T-helper 1 cell (primary cell): ENCODE data around the gene MAGI1.

ENCODE experiments used
- DNase-seq, 5 donors: peaks; one replicate each; pipeline ENCODE4 v3.0.0-alpha.2; 2012 to 2020

MAGI1 gene

DNA sequence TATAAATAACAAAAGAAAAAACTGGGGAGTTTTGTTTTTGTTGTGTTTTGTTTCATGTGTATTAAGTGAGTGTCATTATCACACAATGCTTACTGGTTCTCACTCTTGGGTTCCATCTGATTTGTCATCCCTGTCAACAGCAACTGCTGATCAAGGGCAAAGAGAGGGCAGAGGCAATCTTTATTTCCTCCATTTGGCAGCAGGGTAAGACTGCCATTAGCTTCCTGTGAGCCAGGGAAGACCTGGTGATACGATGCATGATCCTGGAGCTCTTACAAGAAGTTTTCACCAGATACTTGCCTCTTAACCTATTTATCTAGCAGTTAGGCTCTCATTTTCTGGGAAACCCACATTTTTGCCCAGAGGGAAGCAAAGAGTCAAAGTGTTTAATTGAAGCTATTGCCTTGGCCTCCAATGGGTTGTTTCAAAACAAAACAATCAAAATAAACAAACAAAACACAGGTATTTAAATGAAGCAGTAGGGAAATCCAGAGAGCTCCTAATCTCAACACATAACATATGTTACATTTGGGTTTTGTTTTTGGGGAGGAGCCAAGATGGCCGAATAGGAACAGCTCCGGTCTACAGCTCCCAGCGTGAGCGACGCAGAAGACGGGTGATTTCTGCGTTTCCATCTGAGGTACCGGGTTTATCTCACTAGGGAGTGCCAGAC, 529.8 kb downstream of the MAGI1 start:
- no peak for DNase-seq

- no peak for DNase-seq
These were observed 531.3 kb downstream of the MAGI1 start for GRCh38 chr3:65507437-65507836.

DNA sequence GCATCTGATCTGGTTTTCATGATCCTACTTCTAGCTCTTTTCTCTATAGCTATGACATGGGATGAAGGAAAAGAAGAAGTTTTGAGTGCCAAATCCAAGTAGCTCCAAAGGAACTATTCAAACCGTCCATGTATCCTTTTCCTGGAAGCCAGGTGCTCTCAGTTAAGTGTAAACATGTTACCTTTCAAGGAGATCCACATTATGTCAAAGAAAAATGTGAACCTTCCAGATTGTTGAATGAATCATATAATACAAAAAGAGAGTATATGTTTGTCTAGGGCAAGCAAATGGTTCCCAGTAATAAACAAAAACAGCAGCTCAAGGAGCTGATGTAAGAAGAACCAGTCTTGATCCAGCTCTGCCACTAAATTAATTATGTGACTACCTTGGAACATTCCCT, 534.9 kb downstream of the MAGI1 start:
- DNase-seq = no peak

DNA sequence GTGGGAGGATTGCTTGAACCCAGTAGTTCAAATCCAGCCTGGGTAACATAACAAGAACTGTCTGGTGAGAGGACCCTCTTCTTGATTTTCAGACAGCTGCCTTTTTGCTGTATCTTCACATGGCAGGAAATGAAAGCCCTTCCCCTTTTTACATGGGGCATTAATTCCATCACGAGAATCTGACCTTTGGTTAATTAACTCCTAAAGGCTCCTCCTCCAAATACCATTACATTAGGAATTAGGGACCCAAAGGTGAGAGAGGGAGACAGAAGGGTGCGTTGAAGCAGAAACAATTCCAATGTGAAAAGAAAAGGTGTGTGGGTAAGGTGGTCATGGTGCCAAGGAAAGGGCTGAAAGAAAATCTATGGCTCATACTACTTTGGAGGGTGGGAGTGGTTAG, 536.2 kb downstream of the MAGI1 start:
- no peak for DNase-seq

- no peak for DNase-seq
These were observed 538.1 kb downstream of the MAGI1 start for GRCh38 chr3:65500398-65501306.

GRCh38 chr3:65497846-65498245, 540.9 kb downstream of the MAGI1 start:
- DNase-seq = no peak

GRCh38 chr3:65497236-65497635, 541.5 kb downstream of the MAGI1 start:
- DNase-seq = no peak

- no peak for DNase-seq
These were observed 544.8 kb downstream of the MAGI1 start for GRCh38 chr3:65493938-65494337.

DNA sequence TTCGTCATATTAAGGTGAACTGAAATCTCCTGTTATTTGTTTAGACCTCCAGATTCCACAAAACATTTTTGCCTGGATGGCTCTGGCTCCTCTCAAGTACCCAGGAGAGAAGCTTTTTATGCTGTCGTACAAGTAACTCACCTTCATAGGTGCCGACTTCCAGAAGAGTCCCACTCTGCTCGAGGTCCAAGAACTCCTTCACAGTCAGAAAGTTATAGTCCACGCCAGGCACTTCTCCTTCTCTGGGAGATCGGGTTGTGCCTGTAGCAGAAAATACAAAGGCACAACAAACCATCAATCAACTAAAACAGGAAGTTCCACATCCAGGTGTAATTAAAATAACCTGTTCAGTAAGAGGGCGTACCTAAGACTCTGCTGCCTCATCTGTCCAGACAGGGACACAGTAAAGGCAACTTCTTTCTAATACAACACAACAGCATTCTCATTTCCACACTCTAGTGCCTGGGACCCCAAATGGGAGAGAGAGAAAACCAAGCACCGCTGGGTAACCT, 545.3 kb downstream of the MAGI1 start:
- DNase-seq = no peak

- no peak for DNase-seq
These were observed 546.5 kb downstream of the MAGI1 start for GRCh38 chr3:65492249-65492648.

- no peak for DNase-seq
These were observed 548.6 kb downstream of the MAGI1 start for GRCh38 chr3:65490114-65490513.

- DNase-seq = no peak
These were observed 549.5 kb downstream of the MAGI1 start for GRCh38 chr3:65489253-65489652.

DNA sequence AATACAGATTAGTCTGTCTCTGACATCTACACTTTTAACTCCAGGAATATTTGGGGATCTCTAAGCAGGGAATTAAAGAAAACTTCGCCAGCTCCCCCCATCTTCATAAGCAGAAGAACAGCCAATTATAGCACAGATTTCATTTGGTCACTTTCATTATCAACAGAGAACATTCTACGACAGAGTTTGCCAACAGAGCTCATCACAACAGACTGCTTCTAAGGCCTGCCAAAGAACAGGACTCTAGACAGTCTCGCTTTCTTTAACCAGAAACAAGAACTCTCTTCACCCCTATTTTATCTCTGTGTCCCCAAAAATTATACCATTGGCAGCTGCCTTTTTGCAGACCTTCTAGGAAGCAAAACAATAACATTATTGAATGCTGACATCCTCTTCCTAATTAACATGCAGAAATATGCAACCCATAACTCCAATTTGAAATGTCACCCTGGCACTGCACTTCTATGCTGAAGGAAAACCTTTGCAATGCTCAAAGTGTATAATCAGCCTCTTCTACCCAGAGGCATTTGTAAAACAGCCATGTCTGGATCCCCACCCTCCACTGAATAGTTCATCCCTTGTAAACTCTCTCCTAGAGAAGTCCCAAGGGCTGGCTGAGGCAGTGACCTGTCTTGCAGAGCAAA, 552.8 kb downstream of the MAGI1 start:
- DNase-seq = no peak

DNA sequence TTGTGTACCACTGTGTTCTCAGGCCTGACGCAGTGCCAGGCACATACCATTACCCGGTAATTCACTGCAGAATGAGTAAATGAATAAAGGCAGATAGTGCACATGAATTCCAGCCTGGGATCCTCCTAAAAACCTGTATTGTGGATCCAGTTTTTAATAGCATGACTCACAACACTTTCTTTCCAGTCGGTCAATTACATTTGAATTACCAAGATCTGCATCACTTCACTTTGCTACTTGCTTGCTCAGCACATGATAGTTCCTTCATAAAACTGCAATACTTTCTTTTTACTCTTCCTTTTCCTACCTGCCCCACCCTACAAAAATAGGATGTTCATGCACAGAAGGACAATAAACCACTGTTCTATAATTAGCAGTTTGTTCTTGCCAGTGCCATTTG, 553.8 kb downstream of the MAGI1 start:
- DNase-seq = no peak

- DNase-seq = no peak
These were observed 555.2 kb downstream of the MAGI1 start for GRCh38 chr3:65483480-65483879.

DNA sequence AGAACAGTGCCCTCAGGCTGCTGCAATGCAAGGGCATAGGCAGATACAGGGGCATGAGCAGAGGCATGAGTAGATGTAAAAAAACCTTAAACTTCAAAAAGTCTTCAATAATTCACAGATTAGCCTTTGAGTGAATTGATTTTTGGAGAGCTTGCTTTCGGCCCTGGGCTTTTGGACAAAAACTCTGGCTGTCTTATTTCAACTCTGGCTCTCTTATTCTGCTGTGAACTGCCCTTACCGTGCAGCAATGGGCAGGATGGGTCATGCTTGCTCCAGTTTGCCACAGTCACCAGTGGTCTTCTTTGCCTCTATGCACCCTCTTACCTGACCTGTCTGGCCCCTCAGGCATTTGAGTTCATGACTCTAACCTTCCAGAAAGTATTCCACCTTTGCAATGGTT, 555.7 kb downstream of the MAGI1 start:
- DNase-seq = no peak

GRCh38 chr3:65481085-65481484, 557.6 kb downstream of the MAGI1 start:
- no peak for DNase-seq

DNA sequence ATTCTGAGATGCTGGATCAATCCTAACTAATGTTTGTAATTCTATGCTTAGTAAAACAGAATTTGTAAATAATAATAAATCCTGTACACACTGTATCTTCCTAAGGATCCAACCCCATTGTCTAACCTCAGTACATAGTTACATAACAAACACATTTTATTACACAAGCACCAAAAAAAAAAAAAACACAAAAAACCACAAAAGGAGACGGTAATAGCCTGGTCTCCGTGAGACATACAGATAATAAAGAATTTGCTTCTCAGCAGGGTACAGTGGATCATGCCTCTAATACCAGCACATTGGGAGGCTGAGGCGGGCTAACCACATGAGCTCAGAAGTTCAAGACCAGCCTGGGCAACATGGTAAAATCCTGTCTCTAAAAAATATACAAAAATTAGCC, 558.7 kb downstream of the MAGI1 start:
- no peak for DNase-seq

DNA sequence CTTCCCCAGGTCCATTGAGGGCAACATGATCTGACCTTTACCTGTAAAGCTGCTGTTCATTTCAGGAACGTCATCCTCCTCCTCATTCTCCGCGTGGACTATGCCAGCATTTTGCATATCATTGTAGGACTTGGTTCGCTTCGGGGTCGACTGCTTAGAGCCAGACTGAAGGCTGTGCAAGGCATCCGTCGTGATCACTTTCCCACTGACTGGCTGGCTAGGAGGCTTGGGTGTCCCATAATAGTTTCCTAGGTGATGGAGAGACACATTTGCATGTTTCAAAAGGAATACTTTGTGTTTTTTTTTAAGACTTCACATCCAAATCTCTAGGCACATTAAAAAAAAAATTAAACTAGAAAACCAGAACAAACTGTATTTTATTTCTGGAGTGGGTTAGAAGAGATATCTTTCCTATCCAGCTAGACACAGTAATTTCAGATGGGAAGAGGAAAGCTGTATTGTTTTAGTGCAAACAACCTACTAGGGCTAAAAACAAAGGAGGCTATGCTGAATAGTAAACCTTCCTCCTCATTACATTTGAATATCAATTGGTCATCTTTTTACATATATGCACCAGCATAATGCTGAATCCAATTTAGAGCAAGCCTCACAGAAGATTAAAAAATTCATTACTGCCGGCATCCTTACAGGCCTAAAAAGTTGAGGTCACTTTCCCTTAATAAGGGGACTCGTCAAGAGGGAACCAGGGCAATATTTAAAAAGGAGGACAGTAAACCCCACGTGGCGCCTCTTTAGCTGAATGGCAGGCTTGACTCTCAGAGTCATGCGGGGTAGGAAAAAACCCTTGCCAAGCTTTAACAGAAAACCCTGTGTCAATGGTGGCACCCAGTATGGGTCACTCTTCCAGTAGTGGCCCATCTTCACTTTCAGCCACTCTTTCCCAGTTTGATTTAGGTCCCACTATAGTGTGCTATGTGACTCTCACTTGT, 559.9 kb downstream of the MAGI1 start:
- no peak for DNase-seq

GRCh38 chr3:65473736-65474135, 565.0 kb downstream of the MAGI1 start:
- DNase-seq = no peak

DNA sequence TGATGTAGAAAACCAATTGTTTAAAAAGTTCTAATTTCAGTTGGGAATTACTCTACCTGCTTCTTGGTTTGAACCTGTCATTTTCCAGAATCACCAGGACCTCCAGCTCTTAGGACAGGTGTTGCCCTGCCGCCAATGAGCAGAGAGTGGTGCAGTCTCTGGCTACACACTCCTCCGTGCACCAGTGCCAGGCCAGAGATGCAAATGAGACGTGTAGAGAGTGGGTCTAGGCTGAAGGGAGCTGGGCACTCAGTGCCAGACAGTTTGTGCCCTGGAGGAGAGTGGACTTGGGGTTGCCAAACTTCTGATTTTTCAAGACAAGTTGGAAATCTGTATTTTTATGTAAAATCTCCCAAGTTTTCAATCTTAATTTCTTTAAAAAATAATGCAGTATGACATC, 566.2 kb downstream of the MAGI1 start:
- no peak for DNase-seq

DNA sequence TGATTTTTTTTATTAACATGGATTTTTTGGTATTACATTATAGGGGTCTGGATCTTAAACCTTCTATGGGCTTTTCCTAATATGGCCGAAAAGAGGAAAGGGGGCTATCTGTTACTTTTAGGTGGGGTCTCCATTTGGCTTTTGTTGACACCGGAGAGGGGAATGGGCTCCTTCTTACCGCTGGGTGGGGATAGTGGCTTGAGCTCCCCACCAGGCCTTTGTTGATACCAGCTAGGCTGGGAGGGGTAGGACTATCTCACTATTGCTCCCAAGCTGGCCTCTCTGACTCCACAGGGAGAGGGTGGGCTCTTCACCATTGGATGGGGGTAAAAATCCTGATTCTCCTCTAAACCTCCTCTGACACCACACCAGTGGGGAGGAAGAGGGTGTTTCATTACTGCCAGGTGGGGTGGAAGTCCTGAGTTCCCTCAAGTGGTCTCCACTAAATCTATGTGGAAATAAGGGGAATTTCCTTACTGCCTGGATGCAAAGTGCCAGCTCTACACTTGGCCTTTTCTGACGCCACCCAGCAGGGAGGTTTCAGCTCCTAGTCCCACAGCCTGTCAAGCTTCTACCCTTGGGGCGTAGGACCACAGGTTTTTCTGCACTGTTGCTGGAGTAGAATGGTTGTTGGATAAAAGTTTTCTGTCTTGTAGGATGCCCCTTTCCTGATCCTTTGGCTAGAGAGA, 572.3 kb downstream of the MAGI1 start:
- DNase-seq = no peak
